Karpas-422 (cell line): ENCODE measurements around the gene USP24. TPM values are rescaled to one million over a fixed set of nuclear protein-coding genes. Genes with fewer than 3 reads are reported as not detected.

Source experiments
- DNase-seq: peaks from one replicate; pipeline ENCODE4 v3.0.0-alpha.2; 2015
- H2AFZ ChIP-seq: fragments of 200-600 bp; sonication (generic); 2 replicates; pipeline ENCODE4 v1.6.1; 2014; ENCODE audit warnings: antibody characterized with exemption, low read length, mixed read lengths
- H3K27ac ChIP-seq: fragments of 200-600 bp; sonication (generic); 2 replicates; pipeline ENCODE4 v1.5.1; 2014; ENCODE audit warnings: mild to moderate bottlenecking, low read length, moderate library complexity
- H3K27me3 ChIP-seq: fragments of 200-600 bp; sonication (generic); 2 replicates; pipeline ENCODE4 v1.6.1; 2014; ENCODE audit warnings: low read length, mixed read lengths
- H3K36me3 ChIP-seq: fragments of 200-600 bp; sonication (generic); 2 replicates; pipeline ENCODE4 v1.6.1; 2014; ENCODE audit warnings: low read length, mixed read lengths; ENCODE audit not compliant: insufficient read depth
- H3K4me1 ChIP-seq: fragments of 200-600 bp; sonication (generic); 2 replicates; pipeline ENCODE4 v1.6.1; 2014; ENCODE audit warnings: mild to moderate bottlenecking, low read length, mixed read lengths
- H3K4me2 ChIP-seq: fragments of 200-600 bp; sonication (generic); 2 replicates; pipeline ENCODE4 v1.6.1; 2014; ENCODE audit warnings: low read length, low read depth, mild to moderate bottlenecking; ENCODE audit not compliant: poor library complexity, severe bottlenecking
- H3K4me3 ChIP-seq: fragments of 200-600 bp; sonication (generic); 2 replicates; pipeline ENCODE4 v1.5.1; 2014; ENCODE audit warnings: mild to moderate bottlenecking, antibody characterized with exemption, low read length, mixed read lengths
- H3K79me2 ChIP-seq: fragments of 200-600 bp; sonication (generic); 2 replicates; pipeline ENCODE4 v1.6.1; 2014; ENCODE audit warnings: mild to moderate bottlenecking, low read length, mixed read lengths
- H3K9ac ChIP-seq: fragments of 200-600 bp; sonication (generic); 2 replicates; pipeline ENCODE4 v1.6.0; 2014; ENCODE audit warnings: low read length
- H3K9me2 ChIP-seq: fragments of 200-600 bp; sonication (generic), shearing (Covaris generic); replicated peaks from 2 replicates; pipeline ENCODE4 v1.6.0; 2014; ENCODE audit warnings: mild to moderate bottlenecking, low read length, moderate library complexity; ENCODE audit not compliant: insufficient read depth
- H3K9me3 ChIP-seq: fragments of 300-700, 200-600 bp; sonication (generic); 2 replicates; pipeline ENCODE4 v1.6.1; 2014; ENCODE audit warnings: low read length, mixed read lengths
- H4K20me1 ChIP-seq: fragments of 200-600 bp; sonication (generic); 2 replicates; pipeline ENCODE4 v1.6.1; 2014; ENCODE audit warnings: mild to moderate bottlenecking, antibody characterized with exemption, low read length, low read depth; ENCODE audit not compliant: insufficient read depth
- total RNA-seq: library from RNA; depleted of rRNA; stranded (reverse); fragments of >200 nt; shearing (Covaris generic); gene quantifications from 2 replicates; pipeline ENCODE4 v1.2.3, GENCODE V29; 2014; ENCODE audit warnings: low replicate concordance

USP24 gene
- total RNA-seq, 1 experiment from 2014 or later, result 89.8 TPM

DNA sequence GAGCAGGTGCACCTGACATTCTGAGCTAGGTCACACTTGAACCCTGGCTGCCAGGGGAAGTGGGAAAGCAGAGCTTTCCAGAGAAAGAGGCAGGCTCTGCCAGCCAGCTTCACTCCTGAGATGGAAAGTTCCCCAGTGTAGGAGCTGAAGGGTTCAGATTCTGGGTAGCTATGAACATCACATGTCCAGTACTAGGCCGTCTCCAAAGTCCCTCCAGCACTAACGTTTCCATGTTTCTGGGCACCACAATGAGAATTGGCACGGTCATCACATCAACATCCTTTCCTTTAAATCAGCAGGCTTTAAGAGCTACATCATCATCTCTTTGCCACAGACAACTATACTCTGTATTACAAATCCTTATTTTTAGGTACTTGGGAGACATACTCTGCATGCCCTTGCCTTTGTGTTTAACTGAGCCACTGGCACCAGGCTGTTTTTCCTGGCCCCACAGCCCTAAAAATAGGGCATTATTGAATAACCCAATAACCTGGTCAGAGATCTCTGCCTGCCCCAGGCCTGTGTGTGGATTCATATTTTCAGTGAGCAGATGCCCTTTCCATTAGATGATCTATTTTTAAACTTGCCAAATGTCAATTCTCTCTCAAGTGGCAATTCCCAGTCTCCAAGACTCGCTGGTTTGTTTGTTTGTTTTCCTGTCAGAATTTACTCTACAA is 35.4 kb upstream of the USP24 start:
- DNase-seq, result no peak
- H3K27me3 ChIP-seq, result no peaks in the 10 kb centered on the region
- H3K36me3 ChIP-seq, result no peaks in the 10 kb centered on the region
- no peaks in the 10 kb centered on the region for H3K9me2 ChIP-seq
- no peaks in the 10 kb centered on the region for H3K79me2 ChIP-seq
- H3K4me1 ChIP-seq, result no peaks in the 10 kb centered on the region
- no peak overlapping the region for H3K4me3 ChIP-seq
- no peak overlapping the region for H3K9ac ChIP-seq
- H3K9me3 ChIP-seq, result no peaks in the 10 kb centered on the region
- no peak overlapping the region for H3K4me2 ChIP-seq
- H4K20me1 ChIP-seq, result no peaks in the 10 kb centered on the region
- no peak overlapping the region for H3K27ac ChIP-seq
- H2AFZ ChIP-seq, result no peak overlapping the region

DNA sequence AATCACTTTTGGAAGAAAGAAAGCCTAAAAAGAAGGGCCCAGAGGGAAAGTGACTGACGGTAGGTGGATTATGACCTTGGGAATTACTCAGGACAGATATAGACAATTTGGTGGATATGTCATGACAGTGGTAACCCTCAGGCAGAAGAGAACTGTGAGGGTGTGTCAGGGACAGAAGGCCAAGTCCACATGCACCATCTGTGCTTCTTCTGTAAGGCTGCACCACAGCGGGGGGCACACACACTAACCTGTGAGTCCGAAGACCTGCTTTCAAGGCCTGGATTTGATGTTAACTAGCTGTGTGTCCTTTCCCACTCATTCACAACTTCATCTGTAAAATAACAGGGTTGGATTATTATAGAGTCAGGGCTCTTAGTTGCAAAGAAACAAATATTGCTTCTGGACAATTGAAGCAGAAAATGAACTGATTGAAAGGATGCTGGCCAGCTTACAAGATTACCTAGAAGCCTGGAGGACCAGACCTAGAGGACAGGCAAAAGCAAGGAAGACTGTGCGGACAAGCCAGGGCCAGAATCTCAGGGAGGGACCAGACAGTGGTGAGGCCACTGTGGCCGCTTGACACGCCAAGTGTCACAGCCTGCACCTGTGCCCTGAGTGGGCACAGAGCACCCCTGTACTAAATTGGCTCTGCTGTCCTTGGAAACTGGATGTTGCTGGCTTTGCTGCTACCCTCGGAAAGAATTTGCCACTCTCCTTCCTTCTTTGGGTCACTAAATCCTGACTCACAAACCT is 34.7 kb upstream of the USP24 start:
- no peaks in the 10 kb centered on the region for H3K27me3 ChIP-seq
- H3K9me2 ChIP-seq, result no peaks in the 10 kb centered on the region
- no peak overlapping the region for H3K4me3 ChIP-seq
- no peak overlapping the region for H3K4me2 ChIP-seq
- no peaks in the 10 kb centered on the region for H3K79me2 ChIP-seq
- no peaks in the 10 kb centered on the region for H4K20me1 ChIP-seq
- H2AFZ ChIP-seq, result no peak overlapping the region
- no peaks in the 10 kb centered on the region for H3K9me3 ChIP-seq
- H3K36me3 ChIP-seq, result no peaks in the 10 kb centered on the region
- H3K9ac ChIP-seq, result no peak overlapping the region
- no peak for DNase-seq
- H3K27ac ChIP-seq, result no peak overlapping the region
- H3K4me1 ChIP-seq, result no peaks in the 10 kb centered on the region

DNA sequence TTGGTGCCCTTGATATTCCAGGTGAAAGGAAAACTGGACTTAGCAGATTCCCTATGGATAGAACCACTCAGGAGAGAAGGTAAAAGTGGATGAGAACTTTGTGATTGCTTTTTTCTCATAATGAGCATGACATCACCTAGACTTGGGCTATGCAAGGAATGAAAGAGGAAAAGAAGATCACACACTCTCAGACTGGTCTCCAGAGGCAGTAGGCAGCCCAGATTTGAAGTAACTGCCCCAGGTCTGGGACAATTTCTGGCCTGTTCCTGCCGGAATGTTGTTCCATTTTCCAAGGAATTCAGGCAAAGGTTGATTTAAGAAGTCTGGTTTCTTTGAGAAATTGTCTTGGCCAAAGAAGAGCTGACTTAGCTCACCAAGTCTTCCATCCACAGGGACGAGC is 31.7 kb upstream of the USP24 start:
- H4K20me1 ChIP-seq, result no peaks in the 10 kb centered on the region
- DNase-seq, result no peak
- no peaks in the 10 kb centered on the region for H3K27me3 ChIP-seq
- no peaks in the 10 kb centered on the region; the same call in 1 of the 2 replicates for H3K4me1 ChIP-seq
- H2AFZ ChIP-seq, result no peak overlapping the region
- no peak overlapping the region for H3K27ac ChIP-seq
- H3K9me2 ChIP-seq, result no peaks in the 10 kb centered on the region
- H3K36me3 ChIP-seq, result no peaks in the 10 kb centered on the region
- H3K9ac ChIP-seq, result no peak overlapping the region
- H3K4me3 ChIP-seq, result no peak overlapping the region
- H3K79me2 ChIP-seq, result no peaks in the 10 kb centered on the region
- H3K4me2 ChIP-seq, result no peak overlapping the region
- no peaks in the 10 kb centered on the region for H3K9me3 ChIP-seq

DNA sequence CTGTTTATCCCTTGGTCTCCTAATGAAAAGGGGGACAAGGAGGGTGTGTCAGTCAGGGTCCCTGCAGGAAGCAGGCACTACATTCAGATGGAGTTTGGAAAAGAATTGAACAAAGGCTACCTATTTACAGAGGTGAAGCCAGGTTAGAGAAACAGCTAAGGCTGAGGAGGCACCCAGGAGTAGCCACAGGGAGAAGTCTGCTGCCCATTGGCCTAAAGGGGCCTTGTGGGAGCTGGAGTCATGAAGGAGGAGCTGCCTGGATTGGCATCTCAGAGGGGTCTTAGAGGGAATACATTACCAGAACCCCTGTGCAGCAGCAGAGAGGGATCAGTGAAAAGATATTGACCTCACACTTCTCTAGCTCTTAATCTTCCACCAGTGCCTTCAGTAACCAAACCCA is 31.2 kb upstream of the USP24 start:
- H3K9ac ChIP-seq, result no peak overlapping the region
- H3K4me3 ChIP-seq, result no peak overlapping the region
- no peaks in the 10 kb centered on the region for H3K79me2 ChIP-seq
- H3K4me1 ChIP-seq, result no peaks in the 10 kb centered on the region; the same call in 1 of the 2 replicates
- no peak for DNase-seq
- no peak overlapping the region for H2AFZ ChIP-seq
- H4K20me1 ChIP-seq, result no peaks in the 10 kb centered on the region
- no peaks in the 10 kb centered on the region for H3K9me2 ChIP-seq
- H3K36me3 ChIP-seq, result no peaks in the 10 kb centered on the region
- H3K9me3 ChIP-seq, result no peaks in the 10 kb centered on the region
- H3K27me3 ChIP-seq, result no peaks in the 10 kb centered on the region
- no peak overlapping the region for H3K4me2 ChIP-seq
- no peak overlapping the region for H3K27ac ChIP-seq

DNA sequence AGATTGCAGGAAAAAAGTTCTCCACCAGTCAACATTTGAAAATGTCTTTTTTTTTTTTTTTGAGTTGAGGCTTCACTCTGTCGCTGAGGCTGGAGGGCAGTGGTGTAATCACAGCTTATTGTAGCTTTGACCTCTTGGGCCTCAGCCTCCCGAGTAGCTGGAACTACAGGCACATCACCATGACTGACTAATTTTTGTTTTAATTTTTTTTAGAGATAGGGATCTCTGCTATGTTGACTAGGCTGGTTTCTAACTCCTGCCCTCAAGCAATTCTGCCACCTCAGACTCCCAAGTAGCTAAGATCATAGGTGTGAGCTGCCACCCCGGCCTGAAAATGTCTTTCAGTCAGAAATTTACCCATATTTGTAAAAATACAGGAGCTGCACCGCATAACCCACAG is 30.6 kb upstream of the USP24 start:
- Histone ChIP-seq H4K20me1 (no peaks in the 10 kb centered on the region), H3K9ac (no peak overlapping the region), H3K4me1 (no peaks in the 10 kb centered on the region; the same call in 1 of the 2 replicates), H3K9me3 (no peaks in the 10 kb centered on the region), H3K27ac (no peak overlapping the region), H3K9me2 (no peaks in the 10 kb centered on the region), H3K79me2 (no peaks in the 10 kb centered on the region), H3K36me3 (no peaks in the 10 kb centered on the region), H2AFZ (no peak overlapping the region), H3K27me3 (no peaks in the 10 kb centered on the region), H3K4me2 (no peak overlapping the region), H3K4me3 (no peak overlapping the region)
- no peak for DNase-seq

DNA sequence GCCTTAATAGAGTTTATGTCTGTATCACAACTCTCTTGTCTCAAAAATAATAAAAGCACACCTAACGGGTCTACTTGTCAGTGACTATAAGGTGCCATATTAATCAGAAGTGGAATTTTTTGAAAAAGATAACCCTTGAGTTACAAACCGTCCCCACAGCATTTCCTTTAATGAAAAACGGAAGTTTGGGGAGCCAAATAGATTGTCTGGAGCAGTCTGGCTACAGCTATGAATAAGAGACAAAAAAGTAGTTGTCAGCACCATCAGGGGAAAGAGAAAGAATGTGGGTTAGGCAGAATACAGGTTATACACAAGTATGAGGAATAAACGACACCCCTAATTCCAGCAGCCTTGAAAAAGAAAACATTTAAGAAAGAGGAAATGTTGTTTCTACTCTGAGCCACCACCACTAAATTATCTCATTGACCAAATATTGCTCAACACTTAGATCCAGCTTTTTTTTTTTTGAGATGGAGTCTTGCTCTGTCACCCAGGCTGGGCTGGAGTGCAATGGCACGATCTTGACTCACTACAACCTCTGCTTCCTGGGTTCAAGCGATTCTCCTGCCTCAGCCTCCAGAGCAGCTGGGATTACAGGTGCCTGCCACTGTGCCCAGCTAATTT is 29.4 kb upstream of the USP24 start:
- Histone ChIP-seq H3K27me3 (no peaks in the 10 kb centered on the region), H3K4me2 (no peak overlapping the region), H3K27ac (no peak overlapping the region), H3K4me1 (no peaks in the 10 kb centered on the region; the same call in 1 of the 2 replicates), H3K4me3 (no peak overlapping the region), H3K79me2 (no peaks in the 10 kb centered on the region), H3K36me3 (no peaks in the 10 kb centered on the region), H3K9me3 (no peaks in the 10 kb centered on the region), H3K9ac (no peak overlapping the region), H4K20me1 (no peaks in the 10 kb centered on the region), H3K9me2 (no peaks in the 10 kb centered on the region), H2AFZ (peak overlapping the region; percentile 75; the same call in 1 of the 2 replicates)
- DNase-seq, result no peak

DNA sequence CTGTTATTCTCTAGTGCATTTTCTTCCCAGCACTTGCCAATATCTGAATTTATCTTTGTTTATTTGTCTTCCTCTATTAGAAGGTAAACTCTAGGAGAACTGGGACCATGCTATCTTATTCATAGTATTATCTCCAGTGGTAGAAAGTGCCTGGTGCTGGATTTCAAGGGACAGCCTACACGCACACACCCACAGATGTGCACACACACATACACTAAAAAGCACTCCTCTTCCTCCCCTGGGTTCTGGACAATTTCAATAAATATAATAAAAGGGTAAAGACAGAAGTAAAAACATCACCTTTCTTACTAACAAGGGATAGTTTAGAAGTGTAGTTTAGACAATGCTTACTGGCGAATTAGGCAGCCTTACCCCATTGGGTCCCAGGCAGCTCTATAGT is 28.5 kb upstream of the USP24 start:
- Histone ChIP-seq H3K27me3 (no peaks in the 10 kb centered on the region), H3K4me1 (no peaks in the 10 kb centered on the region; the same call in 1 of the 2 replicates), H3K4me3 (no peak overlapping the region), H3K27ac (no peak overlapping the region), H3K36me3 (no peaks in the 10 kb centered on the region), H4K20me1 (no peaks in the 10 kb centered on the region), H3K9me3 (no peaks in the 10 kb centered on the region), H3K9ac (no peak overlapping the region), H2AFZ (no peak overlapping the region), H3K79me2 (no peaks in the 10 kb centered on the region), H3K4me2 (no peak overlapping the region), H3K9me2 (no peaks in the 10 kb centered on the region)
- DNase-seq, result no peak

DNA sequence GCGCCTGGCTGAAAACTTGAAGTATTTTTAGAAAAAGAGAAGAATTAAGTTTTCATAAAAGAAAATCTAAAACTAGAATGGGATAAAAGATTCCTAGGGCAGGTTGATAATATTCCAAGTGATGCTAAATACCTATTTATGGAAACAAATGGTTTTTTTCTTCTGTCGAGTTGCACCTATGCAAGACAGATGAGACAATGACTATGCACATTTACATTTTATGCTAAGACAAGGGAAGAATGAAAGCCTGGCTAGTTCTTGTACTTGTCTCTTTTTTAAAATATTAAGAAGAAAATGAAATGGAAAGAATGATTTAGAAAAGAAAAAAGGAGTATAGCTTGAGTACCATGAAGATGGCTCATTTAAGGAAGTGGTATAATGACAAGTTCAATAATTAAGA is 24.4 kb upstream of the USP24 start:
- H3K9me2 ChIP-seq, result no peaks in the 10 kb centered on the region
- H3K79me2 ChIP-seq, result no peaks in the 10 kb centered on the region
- no peak overlapping the region for H3K4me3 ChIP-seq
- no peak overlapping the region for H3K4me2 ChIP-seq
- no peak overlapping the region for H3K27ac ChIP-seq
- no peak overlapping the region for H2AFZ ChIP-seq
- H3K9me3 ChIP-seq, result no peaks in the 10 kb centered on the region
- no peaks in the 10 kb centered on the region for H3K27me3 ChIP-seq
- no peaks in the 10 kb centered on the region; the same call in 1 of the 2 replicates for H3K4me1 ChIP-seq
- no peaks in the 10 kb centered on the region for H4K20me1 ChIP-seq
- H3K36me3 ChIP-seq, result no peaks in the 10 kb centered on the region
- DNase-seq, result no peak
- no peak overlapping the region for H3K9ac ChIP-seq
